MM.1S (cell line): ENCODE measurements around the gene SCLY.

ENCODE experiments used
- EZH2 ChIP-seq: fragments of 300-600 bp; sonication (generic); optimal IDR thresholded peaks from 2 replicates; pipeline ENCODE3; 2017; ENCODE audit warnings: low read depth, mild to moderate bottlenecking, antibody characterized with exemption, low read length, mixed read lengths
- TF ChIP-seq, protein P1 (sequence below): fragments of 300-600 bp; sonication (generic); IDR thresholded peaks from 2 replicates; pipeline ENCODE4 v1.5.1; 2016; ENCODE audit warnings: antibody characterized with exemption, low read length, mixed read lengths

DNA sequence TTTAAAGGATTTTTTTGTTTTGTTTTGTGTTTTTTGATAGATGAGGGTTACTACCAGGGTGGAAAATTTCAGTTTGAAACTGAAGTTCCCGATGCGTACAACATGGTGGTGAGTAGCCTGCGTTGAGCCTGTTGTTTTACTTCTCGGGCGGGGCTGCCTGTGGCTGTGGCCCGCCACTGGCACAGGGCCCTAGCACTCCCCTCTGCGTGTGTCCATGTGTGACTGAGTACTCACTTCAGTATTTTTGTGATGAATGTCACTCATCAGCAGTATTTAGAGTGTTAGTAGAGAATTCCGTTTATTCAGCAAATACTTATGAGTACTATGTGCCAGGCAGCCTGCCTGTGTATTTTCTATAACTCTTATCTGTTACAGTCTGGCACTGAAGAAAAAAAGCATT lies 44.3 kb upstream of the SCLY start:
- TF ChIP-seq, protein P1, sequence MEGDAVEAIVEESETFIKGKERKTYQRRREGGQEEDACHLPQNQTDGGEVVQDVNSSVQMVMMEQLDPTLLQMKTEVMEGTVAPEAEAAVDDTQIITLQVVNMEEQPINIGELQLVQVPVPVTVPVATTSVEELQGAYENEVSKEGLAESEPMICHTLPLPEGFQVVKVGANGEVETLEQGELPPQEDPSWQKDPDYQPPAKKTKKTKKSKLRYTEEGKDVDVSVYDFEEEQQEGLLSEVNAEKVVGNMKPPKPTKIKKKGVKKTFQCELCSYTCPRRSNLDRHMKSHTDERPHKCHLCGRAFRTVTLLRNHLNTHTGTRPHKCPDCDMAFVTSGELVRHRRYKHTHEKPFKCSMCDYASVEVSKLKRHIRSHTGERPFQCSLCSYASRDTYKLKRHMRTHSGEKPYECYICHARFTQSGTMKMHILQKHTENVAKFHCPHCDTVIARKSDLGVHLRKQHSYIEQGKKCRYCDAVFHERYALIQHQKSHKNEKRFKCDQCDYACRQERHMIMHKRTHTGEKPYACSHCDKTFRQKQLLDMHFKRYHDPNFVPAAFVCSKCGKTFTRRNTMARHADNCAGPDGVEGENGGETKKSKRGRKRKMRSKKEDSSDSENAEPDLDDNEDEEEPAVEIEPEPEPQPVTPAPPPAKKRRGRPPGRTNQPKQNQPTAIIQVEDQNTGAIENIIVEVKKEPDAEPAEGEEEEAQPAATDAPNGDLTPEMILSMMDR = no peak
- no peak for TF ChIP-seq EZH2
